Medulla oblongata (tissue), 1 donor: ENCODE results near the gene ELOVL5.
"Not testable (repeated sequence)": the region's sequence is repeated elsewhere in the genome, so short reads cannot be mapped to it uniquely, and the experiment has no call there.

Experiments
- DNase-seq: peaks from one replicate; pipeline ENCODE4 v3.0.0-alpha.2; 2015; ENCODE audit errors: extremely low spot score

The ELOVL5 gene

GRCh38 chr6:53328375-53328774, 20.4 kb downstream of the ELOVL5 start:
- no peak for DNase-seq

GRCh38 chr6:53327017-53327395, 21.7 kb downstream of the ELOVL5 start:
- no peak for DNase-seq

GRCh38 chr6:53326372-53327016, 22.3 kb downstream of the ELOVL5 start:
- no peak for DNase-seq

GRCh38 chr6:53325785-53326184, 23.0 kb downstream of the ELOVL5 start:
- no peak for DNase-seq

GRCh38 chr6:53322188-53323029, 26.3 kb downstream of the ELOVL5 start:
- no peak for DNase-seq

- no peak for DNase-seq
Observed at GRCh38 chr6:53321701-53322100, 27.0 kb downstream of the ELOVL5 start.

GRCh38 chr6:53320964-53321363, 27.8 kb downstream of the ELOVL5 start:
- no peak for DNase-seq

- DNase-seq: no peak
Observed at GRCh38 chr6:53318429-53318828, 30.3 kb downstream of the ELOVL5 start.

GRCh38 chr6:53317861-53318260, 30.9 kb downstream of the ELOVL5 start:
- no peak for DNase-seq

GRCh38 chr6:53317299-53317698, 31.5 kb downstream of the ELOVL5 start:
- DNase-seq: not testable (repeated sequence)

- DNase-seq: no peak
Observed at GRCh38 chr6:53316142-53316541, 32.6 kb downstream of the ELOVL5 start.

GRCh38 chr6:53315086-53315724, 33.5 kb downstream of the ELOVL5 start:
- no peak for DNase-seq

- no peak for DNase-seq
Observed at GRCh38 chr6:53313784-53314400, 34.9 kb downstream of the ELOVL5 start.

GRCh38 chr6:53312355-53312754, 36.4 kb downstream of the ELOVL5 start:
- DNase-seq: no peak

GRCh38 chr6:53311586-53311935, 37.2 kb downstream of the ELOVL5 start:
- DNase-seq: no peak

- DNase-seq: no peak
Observed at GRCh38 chr6:53310771-53311585, 37.8 kb downstream of the ELOVL5 start.

GRCh38 chr6:53309901-53310300, 38.8 kb downstream of the ELOVL5 start:
- no peak for DNase-seq

- no peak for DNase-seq
Observed at GRCh38 chr6:53309059-53309900, 39.5 kb downstream of the ELOVL5 start.

- no peak for DNase-seq
Observed at GRCh38 chr6:53306819-53307347, 41.9 kb downstream of the ELOVL5 start.

- DNase-seq: not testable (repeated sequence)
Observed at GRCh38 chr6:53306217-53306616, 42.5 kb downstream of the ELOVL5 start.
